DMS153 treated with DMSO at 0.1 percent for 48 hours (cell line): Measurements from ENCODE around the gene FBXL4.

Experiments used
- DNase-seq: peaks from one replicate; lab custom pipeline; 2025; ENCODE audit not compliant: unreplicated experiment; lab: John Stamatoyannopoulos, UW

Gene FBXL4

GRCh38 chr6:98887650-98888049 lies 60.1 kb downstream of the FBXL4 start:
- DNase-seq, result no peak

GRCh38 chr6:98885330-98885729 lies 62.4 kb downstream of the FBXL4 start:
- no peak for DNase-seq

GRCh38 chr6:98880486-98880885 lies 67.3 kb downstream of the FBXL4 start:
- DNase-seq, result peak; percentile 37

- no peak for DNase-seq
Measured at GRCh38 chr6:98877250-98877649, 70.5 kb downstream of the FBXL4 start.

GRCh38 chr6:98875375-98875774 lies 72.4 kb downstream of the FBXL4 start:
- DNase-seq, result no peak

GRCh38 chr6:98871821-98872220 lies 75.9 kb downstream of the FBXL4 start:
- no peak for DNase-seq

- no peak for DNase-seq
Measured at GRCh38 chr6:98871057-98871456, 76.7 kb downstream of the FBXL4 start.

- DNase-seq, result no peak
Measured at GRCh38 chr6:98864497-98864896, 83.2 kb downstream of the FBXL4 start.

GRCh38 chr6:98848539-98849242 lies 99.1 kb downstream of the FBXL4 start:
- DNase-seq, result no peak

GRCh38 chr6:98847779-98848538 lies 99.8 kb downstream of the FBXL4 start:
- DNase-seq, result no peak

GRCh38 chr6:98847416-98847778 lies 100.3 kb downstream of the FBXL4 start:
- DNase-seq, result no peak

GRCh38 chr6:98846021-98846380 lies 101.7 kb downstream of the FBXL4 start:
- DNase-seq, result no peak

GRCh38 chr6:98845211-98846020 lies 102.3 kb downstream of the FBXL4 start:
- peak; percentile 80 for DNase-seq

GRCh38 chr6:98844244-98845210 lies 103.2 kb downstream of the FBXL4 start:
- peak; percentile 41 for DNase-seq

- DNase-seq, result no peak
Measured at GRCh38 chr6:98843271-98844243, 104.2 kb downstream of the FBXL4 start.

GRCh38 chr6:98842342-98843180 lies 105.2 kb downstream of the FBXL4 start:
- no peak for DNase-seq

- no peak for DNase-seq
Measured at GRCh38 chr6:98841621-98842341, 106.0 kb downstream of the FBXL4 start.

- DNase-seq, result no peak
Measured at GRCh38 chr6:98840996-98841513, 106.7 kb downstream of the FBXL4 start.
